DOHH2 (cell line): ENCODE results near the gene MACROD2.

Source experiments
- CTCF ChIP-seq: fragments of 200-600 bp; sonication (generic); IDR thresholded peaks from one replicate; pipeline ENCODE4 v1.5.1; 2014; ENCODE audit warnings: antibody characterized with exemption, mild to moderate bottlenecking, low read depth, low read length; ENCODE audit not compliant: poor library complexity, severe bottlenecking
- EZH2phosphoT487 ChIP-seq: fragments of 200-600 bp; sonication (generic); IDR thresholded peaks from 2 replicates; pipeline ENCODE4 v1.6.1; 2017; ENCODE audit warnings: borderline replicate concordance, mild to moderate bottlenecking, antibody characterized with exemption, low read length, moderate library complexity, mixed read lengths

DNA sequence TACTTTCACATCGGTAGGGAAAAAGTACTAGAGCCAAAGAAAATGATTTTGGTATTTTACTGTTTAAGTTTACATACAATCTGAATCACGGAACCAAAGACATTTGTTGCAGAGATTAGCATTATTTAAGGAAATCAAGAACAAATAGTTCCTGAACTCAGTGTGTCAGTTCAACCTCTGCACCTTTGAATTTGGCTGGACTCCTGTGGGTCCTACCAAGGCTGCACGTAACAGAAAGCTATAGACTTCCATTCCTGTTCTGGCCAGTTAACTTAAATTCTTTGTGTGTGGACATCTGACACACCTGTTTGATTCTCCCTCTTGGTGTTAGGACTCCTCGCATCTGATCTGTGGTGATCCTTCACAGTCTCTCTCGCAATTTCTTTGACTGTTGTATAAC, 69.6 kb downstream of the MACROD2 start:
- TF ChIP-seq CTCF (no peak), EZH2phosphoT487 (no peak)
